IMR-90 (cell line): ENCODE data around the gene FAM89B. TPM values are rescaled to one million over a fixed set of nuclear protein-coding genes. Genes with fewer than 3 reads are reported as not detected.

Experiments
- MAZ ChIP-seq: IDR thresholded peaks from 2 replicates; pipeline ENCODE4 v1.6.1; 2012; ENCODE audit warnings: low read depth, mild to moderate bottlenecking, low read length, improper control_type of control experiment, moderate library complexity, borderline replicate concordance
- MXI1 ChIP-seq: IDR thresholded peaks from 2 replicates; pipeline ENCODE4 v1.6.1; 2012; ENCODE audit warnings: low read depth, mild to moderate bottlenecking, low read length, moderate library complexity, borderline replicate concordance
- POLR2A ChIP-seq: IDR thresholded peaks from 2 replicates; pipeline ENCODE4 v1.6.1; 2012; ENCODE audit warnings: mild to moderate bottlenecking, low read depth, low read length
- RAD21 ChIP-seq: IDR thresholded peaks from 2 replicates; pipeline ENCODE4 v1.6.1; 2012; ENCODE audit warnings: low read length, improper control_type of control experiment
- polyA plus RNA-seq, 3 experiments: library from polyadenylated mRNA; depleted of rRNA; stranded (reverse); fragments of >200 nt; gene quantifications; 2 replicates each; pipeline ENCODE4 v1.2.3, GENCODE V29; 2012; ENCODE audit warnings: low replicate concordance in 1 of 3
- total RNA-seq: library from RNA; depleted of rRNA; stranded (reverse); fragments of >200 nt; gene quantifications from 2 replicates; pipeline ENCODE4 v1.2.3, GENCODE V29; 2012

Gene FAM89B
- total and polyA plus RNA-seq, 2 of the 4 experiments (the other 2 are of a cell fraction): 12.0 to 65.5 TPM

DNA sequence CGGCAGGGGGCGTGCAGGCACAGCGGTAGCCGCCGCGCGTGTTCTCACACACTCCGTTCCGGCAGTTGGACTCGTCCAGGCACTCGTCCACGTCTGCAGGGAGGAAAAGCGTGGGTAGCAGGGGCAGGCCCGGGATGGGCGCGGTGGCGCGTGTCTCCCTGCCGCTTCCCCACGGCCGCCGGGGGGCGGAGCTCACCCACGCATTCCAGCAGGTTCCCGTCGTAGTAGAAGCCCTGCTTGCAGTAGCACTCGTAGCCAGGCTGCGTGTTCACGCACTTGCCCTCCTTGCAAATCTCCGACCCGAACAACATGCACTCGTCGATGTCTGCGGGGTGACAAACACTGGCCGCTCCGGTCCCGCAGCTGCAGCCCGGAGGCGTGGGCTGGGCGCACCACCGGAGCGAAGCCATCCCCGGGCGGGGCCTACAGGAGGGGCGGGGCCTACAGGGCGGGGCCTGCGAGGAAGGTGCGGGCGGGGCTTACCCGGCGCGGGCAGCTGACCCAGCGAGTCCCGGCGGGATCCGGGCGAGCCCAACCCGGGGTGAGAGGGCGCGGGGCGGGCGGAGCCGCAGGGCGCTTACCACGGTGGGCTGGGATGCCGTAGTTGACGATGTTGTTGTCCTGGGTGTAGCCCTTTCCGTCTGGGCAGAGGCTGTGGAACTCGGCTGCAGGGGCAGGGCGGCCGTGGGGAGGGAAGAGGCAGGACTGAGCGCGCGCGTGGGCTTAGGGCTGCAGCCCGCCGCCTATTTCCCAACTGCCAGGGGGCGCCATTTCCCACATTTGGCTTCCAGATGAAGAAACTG is 31.8 kb upstream of the FAM89B start (continued):
- TF ChIP-seq MXI1 (peak; percentile 86; the same call in 1 of the 2 replicates), MAZ (peak; percentile 38; the same call in 1 of the 2 replicates), POLR2A (no peak), RAD21 (peak; percentile 77)
